ENCODE data around the gene SRL. TPM values are rescaled to one million over a fixed set of nuclear protein-coding genes. Genes with fewer than 3 reads are reported as not detected.

SRL gene
- total and polyA plus RNA-seq, 2 experiments from 2014 or later: not detected

DNA sequence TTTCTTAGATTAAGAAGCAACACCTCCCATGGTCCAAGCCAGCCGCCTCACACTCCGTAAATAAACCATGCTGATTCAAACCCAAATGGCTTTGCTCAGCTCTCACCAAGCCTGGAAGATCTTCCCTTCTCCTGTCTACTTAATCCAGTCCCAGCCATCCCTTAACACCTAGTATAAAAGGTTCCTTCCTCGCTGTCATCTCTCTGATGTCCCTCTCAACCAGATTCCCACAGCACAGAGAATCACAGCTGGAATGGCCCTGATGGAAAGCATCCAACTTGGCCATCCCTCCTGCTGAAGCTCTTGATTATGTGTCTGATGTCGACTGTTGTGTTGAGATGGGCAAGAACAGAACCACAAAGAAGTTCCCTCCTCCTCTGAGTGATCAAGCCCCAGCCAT is 75.1 kb downstream of the SRL start:
- Histone ChIP-seq H3K4me3 (no peak overlapping the region), H3K79me2 (replicated peaks; ENCODE audit: insufficient read depth) (no peaks in the 10 kb centered on the region), H3K9me2 (ENCODE audit: insufficient read depth) (no peaks in the 10 kb centered on the region), H3F3A (replicated peaks; ENCODE audit: low read depth) (no peaks in the 10 kb centered on the region), H3K4me2 (no peak overlapping the region), H3K36me3 (ENCODE audit: insufficient read depth) (no peaks in the 10 kb centered on the region), H3K27ac (ENCODE audit: low read depth) (no peak overlapping the region), H4K20me1 (replicated peaks; ENCODE audit: insufficient read depth) (no peaks in the 10 kb centered on the region), H3K27me3 (ENCODE audit: insufficient read depth) (no peaks in the 10 kb centered on the region), H2AFZ (no peak overlapping the region), H3K4me1 (ENCODE audit: insufficient read depth) (no peaks in the 10 kb centered on the region)
- no peak overlapping the region for H3K27ac Mint-ChIP-seq
- DNase-seq (ENCODE audit: low spot score) (no peak), ATAC-seq (no peak)
- no peaks in the 10 kb centered on the region for H3K9me3 Mint-ChIP-seq
- H3K36me3 Mint-ChIP-seq (ENCODE audit: low read depth): no peaks in the 10 kb centered on the region
- H3K4me1 Mint-ChIP-seq: no peaks in the 10 kb centered on the region
- H3K4me3 Mint-ChIP-seq: no peak overlapping the region
- H3K27me3 Mint-ChIP-seq (ENCODE audit: insufficient read depth, low read depth, poor library complexity): peaks cover 6% of the 10 kb centered on the region
- TF ChIP-seq, protein P1, sequence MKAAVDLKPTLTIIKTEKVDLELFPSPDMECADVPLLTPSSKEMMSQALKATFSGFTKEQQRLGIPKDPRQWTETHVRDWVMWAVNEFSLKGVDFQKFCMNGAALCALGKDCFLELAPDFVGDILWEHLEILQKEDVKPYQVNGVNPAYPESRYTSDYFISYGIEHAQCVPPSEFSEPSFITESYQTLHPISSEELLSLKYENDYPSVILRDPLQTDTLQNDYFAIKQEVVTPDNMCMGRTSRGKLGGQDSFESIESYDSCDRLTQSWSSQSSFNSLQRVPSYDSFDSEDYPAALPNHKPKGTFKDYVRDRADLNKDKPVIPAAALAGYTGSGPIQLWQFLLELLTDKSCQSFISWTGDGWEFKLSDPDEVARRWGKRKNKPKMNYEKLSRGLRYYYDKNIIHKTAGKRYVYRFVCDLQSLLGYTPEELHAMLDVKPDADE (IDR thresholded peaks at IDR 0.05): no peak
- no peak for TF ChIP-seq NANOG (IDR thresholded peaks at IDR 0.05; ENCODE audit: borderline replicate concordance)
- TF ChIP-seq CTCF (conservative IDR thresholded peaks at IDR 0.05; ENCODE audit: low read depth in 2 of 2): no peak
- TF ChIP-seq JUNB (IDR thresholded peaks at IDR 0.05; ENCODE audit: unreplicated experiment): no peak
- no peak for TF ChIP-seq STAT1 (IDR thresholded peaks at IDR 0.05; ENCODE audit: unreplicated experiment)
- no peak for TF ChIP-seq EZH2phosphoT487 (IDR thresholded peaks at IDR 0.05; ENCODE audit: unreplicated experiment)
- no peak for TF ChIP-seq ZNF462 (CRISPR knock-in tag; IDR thresholded peaks at IDR 0.05)
- no peak for TF ChIP-seq ZNF331 (CRISPR knock-in tag; IDR thresholded peaks at IDR 0.05; ENCODE audit: low read depth)
- TF ChIP-seq CREB1 (CRISPR knock-in tag; IDR thresholded peaks at IDR 0.05; ENCODE audit: low read depth): no peak
- TF ChIP-seq, protein P2, sequence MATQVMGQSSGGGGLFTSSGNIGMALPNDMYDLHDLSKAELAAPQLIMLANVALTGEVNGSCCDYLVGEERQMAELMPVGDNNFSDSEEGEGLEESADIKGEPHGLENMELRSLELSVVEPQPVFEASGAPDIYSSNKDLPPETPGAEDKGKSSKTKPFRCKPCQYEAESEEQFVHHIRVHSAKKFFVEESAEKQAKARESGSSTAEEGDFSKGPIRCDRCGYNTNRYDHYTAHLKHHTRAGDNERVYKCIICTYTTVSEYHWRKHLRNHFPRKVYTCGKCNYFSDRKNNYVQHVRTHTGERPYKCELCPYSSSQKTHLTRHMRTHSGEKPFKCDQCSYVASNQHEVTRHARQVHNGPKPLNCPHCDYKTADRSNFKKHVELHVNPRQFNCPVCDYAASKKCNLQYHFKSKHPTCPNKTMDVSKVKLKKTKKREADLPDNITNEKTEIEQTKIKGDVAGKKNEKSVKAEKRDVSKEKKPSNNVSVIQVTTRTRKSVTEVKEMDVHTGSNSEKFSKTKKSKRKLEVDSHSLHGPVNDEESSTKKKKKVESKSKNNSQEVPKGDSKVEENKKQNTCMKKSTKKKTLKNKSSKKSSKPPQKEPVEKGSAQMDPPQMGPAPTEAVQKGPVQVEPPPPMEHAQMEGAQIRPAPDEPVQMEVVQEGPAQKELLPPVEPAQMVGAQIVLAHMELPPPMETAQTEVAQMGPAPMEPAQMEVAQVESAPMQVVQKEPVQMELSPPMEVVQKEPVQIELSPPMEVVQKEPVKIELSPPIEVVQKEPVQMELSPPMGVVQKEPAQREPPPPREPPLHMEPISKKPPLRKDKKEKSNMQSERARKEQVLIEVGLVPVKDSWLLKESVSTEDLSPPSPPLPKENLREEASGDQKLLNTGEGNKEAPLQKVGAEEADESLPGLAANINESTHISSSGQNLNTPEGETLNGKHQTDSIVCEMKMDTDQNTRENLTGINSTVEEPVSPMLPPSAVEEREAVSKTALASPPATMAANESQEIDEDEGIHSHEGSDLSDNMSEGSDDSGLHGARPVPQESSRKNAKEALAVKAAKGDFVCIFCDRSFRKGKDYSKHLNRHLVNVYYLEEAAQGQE (IDR thresholded peaks at IDR 0.05; ENCODE audit: unreplicated experiment): no peak
- no peak for TF ChIP-seq EZH2 (IDR thresholded peaks at IDR 0.05; ENCODE audit: low read depth, unreplicated experiment)
- no peak for TF ChIP-seq POLR2AphosphoS5 (IDR thresholded peaks at IDR 0.05; ENCODE audit: low read depth)
- no peak for TF ChIP-seq ZNF114 (CRISPR knock-in tag; IDR thresholded peaks at IDR 0.05)

Data from GM23338 (cell line).